ENCODE results near the gene NR2F2. TPM values are rescaled to one million over a fixed set of nuclear protein-coding genes. Genes with fewer than 3 reads are reported as not detected.

Gene NR2F2
- total RNA-seq, 4 donors from 2014 or later, result 10.5 to 21.5 (median 18.9) TPM

GRCh38 chr15:96337365-96338023 lies 7.0 kb downstream of the NR2F2 start:
- TF ChIP-seq, protein P1, sequence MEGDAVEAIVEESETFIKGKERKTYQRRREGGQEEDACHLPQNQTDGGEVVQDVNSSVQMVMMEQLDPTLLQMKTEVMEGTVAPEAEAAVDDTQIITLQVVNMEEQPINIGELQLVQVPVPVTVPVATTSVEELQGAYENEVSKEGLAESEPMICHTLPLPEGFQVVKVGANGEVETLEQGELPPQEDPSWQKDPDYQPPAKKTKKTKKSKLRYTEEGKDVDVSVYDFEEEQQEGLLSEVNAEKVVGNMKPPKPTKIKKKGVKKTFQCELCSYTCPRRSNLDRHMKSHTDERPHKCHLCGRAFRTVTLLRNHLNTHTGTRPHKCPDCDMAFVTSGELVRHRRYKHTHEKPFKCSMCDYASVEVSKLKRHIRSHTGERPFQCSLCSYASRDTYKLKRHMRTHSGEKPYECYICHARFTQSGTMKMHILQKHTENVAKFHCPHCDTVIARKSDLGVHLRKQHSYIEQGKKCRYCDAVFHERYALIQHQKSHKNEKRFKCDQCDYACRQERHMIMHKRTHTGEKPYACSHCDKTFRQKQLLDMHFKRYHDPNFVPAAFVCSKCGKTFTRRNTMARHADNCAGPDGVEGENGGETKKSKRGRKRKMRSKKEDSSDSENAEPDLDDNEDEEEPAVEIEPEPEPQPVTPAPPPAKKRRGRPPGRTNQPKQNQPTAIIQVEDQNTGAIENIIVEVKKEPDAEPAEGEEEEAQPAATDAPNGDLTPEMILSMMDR (IDR thresholded peaks at IDR 0.05; ENCODE audit: low read depth), result no peak

DNA sequence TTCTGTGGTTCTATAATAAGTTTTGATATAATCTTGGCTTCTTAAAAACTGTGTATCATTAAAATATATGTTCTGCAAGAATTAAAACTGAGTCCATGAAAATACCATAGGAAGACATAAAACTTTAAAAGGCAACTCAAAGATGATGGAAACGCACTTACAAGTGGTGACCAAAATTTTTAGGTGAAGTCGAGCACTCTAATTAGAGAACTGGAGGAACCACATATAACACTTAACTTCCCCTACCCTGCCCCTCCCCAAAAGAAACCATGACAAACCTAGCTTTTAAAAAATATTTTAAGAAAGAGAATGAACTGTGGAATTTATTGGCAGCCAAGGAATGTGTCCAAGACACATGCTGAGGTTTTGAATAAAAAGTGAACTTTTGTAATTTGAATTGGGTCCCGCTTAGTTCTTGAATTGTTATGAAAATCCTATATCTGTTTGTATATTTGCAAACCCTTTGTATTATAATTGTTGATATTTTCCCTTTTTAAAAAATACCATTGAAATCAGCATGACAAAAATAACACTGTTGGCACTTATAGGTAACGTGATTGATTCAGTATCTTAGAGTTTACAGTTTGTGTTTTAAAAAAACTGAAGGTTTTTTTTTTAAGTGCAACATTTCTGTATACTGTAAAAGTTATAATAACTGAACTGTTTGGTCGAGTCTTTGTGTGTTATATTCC lies 7.7 kb downstream of the NR2F2 start:
- TF ChIP-seq, protein P1 (IDR thresholded peaks at IDR 0.05; ENCODE audit: low read depth), result no peak

DNA sequence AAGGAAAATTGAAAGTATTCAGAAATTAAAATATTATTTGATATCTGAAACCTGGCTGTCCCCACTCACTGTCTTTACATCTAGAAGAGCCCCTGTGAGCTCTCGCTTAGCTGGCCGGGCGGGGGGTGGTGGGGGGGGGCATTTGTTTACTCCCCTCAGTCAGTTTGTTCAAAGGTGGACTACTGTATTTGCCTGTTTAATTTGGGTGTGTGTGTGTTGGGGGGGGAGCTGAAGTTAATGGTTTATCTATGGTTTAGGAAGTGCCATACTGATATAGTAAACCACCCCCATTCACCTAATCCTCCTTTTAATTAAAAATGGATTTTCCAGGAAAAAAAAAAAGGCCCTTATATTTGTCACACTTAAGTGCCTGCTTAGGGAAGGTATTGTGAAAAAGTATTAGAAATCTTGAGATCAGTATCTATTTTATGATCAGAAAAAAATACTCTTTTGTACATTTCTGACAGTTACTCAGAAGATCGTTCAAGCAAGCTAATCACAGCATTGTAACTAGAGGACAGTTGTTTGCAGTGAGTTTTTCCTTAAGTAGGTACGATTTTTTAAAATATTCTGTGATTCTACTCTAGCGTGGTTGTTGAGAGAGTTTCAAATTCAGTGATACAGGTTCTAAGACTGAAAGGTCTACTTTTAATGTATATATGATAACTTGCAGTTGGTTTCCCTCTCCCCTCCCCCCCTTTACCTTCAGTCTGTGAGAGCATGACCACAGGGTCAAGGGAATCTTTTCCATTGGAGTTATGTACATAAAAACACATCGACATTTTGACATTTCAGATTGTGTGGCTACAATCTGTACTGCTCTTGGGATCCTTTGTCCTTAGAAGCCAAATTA lies 8.5 kb downstream of the NR2F2 start:
- TF ChIP-seq, protein P1 (IDR thresholded peaks at IDR 0.05; ENCODE audit: low read depth), result no peak

DNA sequence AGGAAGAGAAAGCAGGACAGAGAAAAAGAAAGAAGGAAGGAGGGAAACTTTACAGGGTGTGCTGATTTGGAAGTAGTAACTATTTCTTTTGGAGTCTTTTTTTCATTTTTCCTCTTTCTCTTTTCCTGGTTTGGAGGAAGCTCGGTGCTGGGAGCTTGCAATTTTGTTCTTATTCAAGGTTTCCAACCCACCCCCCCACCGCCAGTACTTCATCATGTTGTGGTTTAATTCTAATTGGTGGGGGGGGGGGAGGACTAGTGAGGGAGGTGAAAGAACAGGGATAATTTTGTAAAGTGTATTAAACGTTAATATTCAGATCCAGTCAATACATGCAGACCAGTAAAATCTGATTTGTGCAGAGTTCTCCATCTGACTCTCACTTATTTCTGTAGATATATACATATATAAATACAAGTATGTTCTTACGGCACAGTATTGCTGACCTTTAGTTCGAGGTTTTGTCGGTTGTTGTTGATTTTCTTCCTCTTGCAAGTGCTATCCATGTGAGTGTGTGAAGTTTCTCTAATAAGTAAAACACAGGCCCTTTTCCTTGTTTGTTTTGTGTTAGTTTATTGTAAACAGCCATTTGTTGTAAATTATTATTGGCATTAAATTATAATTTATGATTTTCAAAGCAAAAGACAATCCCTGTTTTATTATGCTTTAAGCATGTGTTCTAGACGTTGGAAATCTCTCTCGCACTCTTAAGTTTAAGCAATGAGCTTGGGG lies 9.3 kb downstream of the NR2F2 start:
- TF ChIP-seq, protein P1 (IDR thresholded peaks at IDR 0.05; ENCODE audit: low read depth), result no peak

DNA sequence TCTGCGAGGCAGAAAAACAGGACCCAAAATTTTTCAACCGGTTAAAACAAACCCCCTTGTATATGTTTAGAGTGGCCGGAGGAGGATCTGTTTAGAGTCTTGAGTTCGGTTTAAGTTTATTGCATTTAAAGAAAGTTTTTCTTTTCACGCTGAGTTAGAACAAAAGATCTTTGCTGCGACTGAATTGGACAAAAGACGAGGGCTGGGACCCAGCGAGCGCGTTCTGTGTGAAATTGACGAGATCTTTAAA lies 9.8 kb downstream of the NR2F2 start:
- TF ChIP-seq, protein P1 (IDR thresholded peaks at IDR 0.05; ENCODE audit: low read depth), result no peak

- TF ChIP-seq, protein P1 (IDR thresholded peaks at IDR 0.05; ENCODE audit: low read depth), result no peak
Observed at GRCh38 chr15:96340598-96341512, 10.4 kb downstream of the NR2F2 start.

Data from subcutaneous adipose tissue (tissue), 4 donors.